GM23248 (cell line): ENCODE results near the gene SLC5A11. TPM values are rescaled to one million over a fixed set of nuclear protein-coding genes. Genes with fewer than 3 reads are reported as not detected.

ENCODE experiments used
- DNase-seq: peaks from one replicate; pipeline ENCODE4 v3.0.0-alpha.2; 2015
- H2AFZ ChIP-seq: fragments of 200-600 bp; sonication (generic); 2 replicates; pipeline ENCODE4 v1.6.1; 2016; ENCODE audit warnings: antibody characterized with exemption
- H3F3A ChIP-seq: fragments of 200-600 bp; sonication (generic); 2 replicates; pipeline ENCODE4 v1.6.1; 2016; ENCODE audit warnings: mild to moderate bottlenecking, antibody characterized with exemption, mixed run types; ENCODE audit not compliant: insufficient read depth
- H3K27ac ChIP-seq: fragments of 200-600 bp; sonication (generic); 2 replicates; pipeline ENCODE4 v1.5.1; 2016; ENCODE audit warnings: mild to moderate bottlenecking
- H3K27me3 ChIP-seq: fragments of 200-600 bp; sonication (generic); replicated peaks from 2 replicates; pipeline ENCODE4 v1.6.1; 2016; ENCODE audit warnings: mild to moderate bottlenecking; ENCODE audit not compliant: insufficient read depth
- H3K36me3 ChIP-seq: fragments of 200-600 bp; sonication (generic); 2 replicates; pipeline ENCODE4 v1.6.1; 2016; ENCODE audit warnings: low read depth, mild to moderate bottlenecking
- H3K4me1 ChIP-seq: fragments of 200-600 bp; sonication (generic); 2 replicates; pipeline ENCODE4 v1.6.1; 2016; ENCODE audit warnings: mild to moderate bottlenecking; ENCODE audit not compliant: insufficient read depth
- H3K4me2 ChIP-seq: fragments of 200-600 bp; sonication (generic); one replicate; pipeline ENCODE4 v1.6.1; 2016; ENCODE audit warnings: mild to moderate bottlenecking; ENCODE audit not compliant: unreplicated experiment
- H3K4me3 ChIP-seq: fragments of 200-600 bp; sonication (generic); 2 replicates; pipeline ENCODE4 v1.5.1; 2016; ENCODE audit warnings: mild to moderate bottlenecking
- H3K79me2 ChIP-seq: fragments of 200-600 bp; sonication (generic); 2 replicates; pipeline ENCODE4 v1.6.1; 2016; ENCODE audit warnings: mild to moderate bottlenecking; ENCODE audit not compliant: insufficient read depth
- H3K9ac ChIP-seq: fragments of 200-600 bp; sonication (generic); 2 replicates; pipeline ENCODE4 v1.6.1; 2016; ENCODE audit warnings: mild to moderate bottlenecking
- H3K9me2 ChIP-seq: fragments of 200-600 bp; sonication (generic); 2 replicates; pipeline ENCODE4 v1.6.1; 2016; ENCODE audit warnings: mixed run types, mild to moderate bottlenecking, moderate library complexity; ENCODE audit not compliant: insufficient read depth
- H3K9me3 ChIP-seq: fragments of 200-600 bp; sonication (generic); one replicate; pipeline ENCODE4 v1.6.1; 2017; ENCODE audit warnings: low read depth
- H4K20me1 ChIP-seq: fragments of 200-600 bp; sonication (generic); 2 replicates; pipeline ENCODE4 v1.6.0; 2016; ENCODE audit not compliant: insufficient read depth
- EZH2 ChIP-seq: fragments of 200-600 bp; sonication (generic); IDR thresholded peaks from 2 replicates; pipeline ENCODE4 v1.6.1; 2018; ENCODE audit warnings: antibody characterized with exemption, mild to moderate bottlenecking; ENCODE audit not compliant: insufficient read depth, poor library complexity, severe bottlenecking
- EZH2phosphoT487 ChIP-seq: fragments of 200-600 bp; sonication (generic); IDR thresholded peaks from 2 replicates; pipeline ENCODE4 v1.6.1; 2018; ENCODE audit warnings: antibody characterized with exemption, moderate library complexity, mild to moderate bottlenecking, low read depth; ENCODE audit not compliant: insufficient read depth
- WGBS, 2 experiments: methylation state at CpG; one replicate each; pipeline ENCODE4 v1.1.6; 2015 to 2017; ENCODE audit warnings: low lambda C conversion rate in 2 of 2, low coverage in 1 of 2; ENCODE audit errors: missing lambda C conversion rate in 2 of 2; 5-methylcytosine and 5-hydroxymethylcytosine counted together
- in situ Hi-C: fragments of 300-500 bp; cut with MboI; formaldehyde crosslinking; loops from 2 replicates; pipeline ENCODE4 v1.15.0; 2020
- polyA plus RNA-seq: library from polyadenylated mRNA; unstranded; fragments of >200 nt; fragmentation: Nextera tagmentation; extraction: Ambion mirVana; gene quantifications from 2 replicates; pipeline ENCODE4 v1.2.1, GENCODE V29; 2016
- total RNA-seq: library from RNA; depleted of rRNA; stranded (reverse); fragments of >200 nt; shearing (Covaris generic); gene quantifications from 2 replicates; pipeline ENCODE4 v1.2.3, GENCODE V29; 2014

The SLC5A11 gene
- total and polyA plus RNA-seq, 2 experiments from 2014 or later, result not detected

GRCh38 chr16:24935336-24935735, 89.6 kb downstream of the SLC5A11 start:
- no peak overlapping the region for H3K4me2 ChIP-seq

GRCh38 chr16:24936151-24936550, 90.4 kb downstream of the SLC5A11 start:
- no peak overlapping the region for H3K27ac ChIP-seq
- H3K9ac ChIP-seq, result no peak overlapping the region
- peaks cover 25% of the 10 kb centered on the region for H3K36me3 ChIP-seq
- no peaks in the 10 kb centered on the region for H4K20me1 ChIP-seq
- in situ Hi-C loops, result loop anchor here (10.0 kb wide), 1 partner anchor 101 kb away; no protein-coding TSS in a partner anchor
- DNase-seq, result no peak
- H3K9me2 ChIP-seq, result no peaks in the 10 kb centered on the region
- no peaks in the 10 kb centered on the region for H3F3A ChIP-seq
- 86 to 96% methylated on average over 4 of the region's 4 CpGs for WGBS, 2 experiments
- H3K27me3 ChIP-seq, result no peaks in the 10 kb centered on the region
- H3K4me2 ChIP-seq, result no peak overlapping the region
- no peaks in the 10 kb centered on the region for H3K79me2 ChIP-seq
- no peak overlapping the region for H2AFZ ChIP-seq
- TF ChIP-seq EZH2 (no peak), EZH2phosphoT487 (no peak)
- no peaks in the 10 kb centered on the region for H3K9me3 ChIP-seq
- H3K4me3 ChIP-seq, result no peak overlapping the region
- H3K4me1 ChIP-seq, result no peaks in the 10 kb centered on the region

More at GRCh38 chr16:24935336-24935735, 89.6 kb downstream of the SLC5A11 start:
- no peak overlapping the region for H2AFZ ChIP-seq
- H3K4me3 ChIP-seq, result no peak overlapping the region
- in situ Hi-C loops, result loop anchor here (10.0 kb wide), 1 partner anchor 101 kb away; no protein-coding TSS in a partner anchor
- no peak overlapping the region for H3K9ac ChIP-seq
- H3K9me2 ChIP-seq, result no peaks in the 10 kb centered on the region
- H3K27ac ChIP-seq, result no peak overlapping the region
- no peak for DNase-seq
- no peaks in the 10 kb centered on the region for H3K4me1 ChIP-seq
- no peaks in the 10 kb centered on the region for H3K79me2 ChIP-seq
- no peaks in the 10 kb centered on the region for H4K20me1 ChIP-seq
- 86 to 92% methylated on average over 6 of the region's 6 CpGs for WGBS, 2 experiments
- H3K9me3 ChIP-seq, result no peaks in the 10 kb centered on the region
- TF ChIP-seq EZH2phosphoT487, result no peak
- TF ChIP-seq EZH2, result no peak
- no peaks in the 10 kb centered on the region for H3K27me3 ChIP-seq
- H3F3A ChIP-seq, result no peaks in the 10 kb centered on the region
- peaks cover 24% of the 10 kb centered on the region for H3K36me3 ChIP-seq

GRCh38 chr16:24939224-24939623, 93.5 kb downstream of the SLC5A11 start:
- peaks cover 27% of the 10 kb centered on the region for H3K36me3 ChIP-seq

GRCh38 chr16:24939738-24940137, 94.0 kb downstream of the SLC5A11 start:
- Histone ChIP-seq H3K9me2 (no peaks in the 10 kb centered on the region), H3K9ac (no peak overlapping the region), H3K4me1 (no peaks in the 10 kb centered on the region), H2AFZ (no peak overlapping the region), H3F3A (no peaks in the 10 kb centered on the region), H3K36me3 (peaks cover 27% of the 10 kb centered on the region), H3K9me3 (no peaks in the 10 kb centered on the region), H3K79me2 (no peaks in the 10 kb centered on the region), H4K20me1 (no peaks in the 10 kb centered on the region), H3K27me3 (no peaks in the 10 kb centered on the region), H3K4me3 (no peak overlapping the region), H3K4me2 (no peak overlapping the region), H3K27ac (no peak overlapping the region)
- in situ Hi-C loops, result loop anchor here (10.0 kb wide), 1 partner anchor 105 kb away; no protein-coding TSS in a partner anchor
- TF ChIP-seq EZH2 (no peak), EZH2phosphoT487 (no peak)
- DNase-seq, result no peak
- WGBS, 2 experiments, result 83 to 95% methylated on average over 2 of the region's 2 CpGs

More at GRCh38 chr16:24939224-24939623, 93.5 kb downstream of the SLC5A11 start:
- Histone ChIP-seq H3K4me3 (no peak overlapping the region), H3K9me2 (no peaks in the 10 kb centered on the region), H3K27me3 (no peaks in the 10 kb centered on the region), H3K9me3 (no peaks in the 10 kb centered on the region), H4K20me1 (no peaks in the 10 kb centered on the region), H2AFZ (no peak overlapping the region), H3K4me1 (no peaks in the 10 kb centered on the region), H3K9ac (no peak overlapping the region), H3K27ac (no peak overlapping the region), H3K79me2 (no peaks in the 10 kb centered on the region), H3F3A (no peaks in the 10 kb centered on the region), H3K4me2 (no peak overlapping the region)
- WGBS, 2 experiments, result 98 to 99% methylated on average over 14 of the region's 14 CpGs
- in situ Hi-C loops, result loop anchor here (10.0 kb wide), 1 partner anchor 104 kb away; no protein-coding TSS in a partner anchor
- no peak for DNase-seq
- TF ChIP-seq EZH2phosphoT487 (no peak), EZH2 (no peak)
